ENCODE measurements around the gene SCRT2.
"Not testable (repeated sequence)": the region's sequence is repeated elsewhere in the genome, so short reads cannot be mapped to it uniquely, and the experiment has no call there.

The SCRT2 gene

DNA sequence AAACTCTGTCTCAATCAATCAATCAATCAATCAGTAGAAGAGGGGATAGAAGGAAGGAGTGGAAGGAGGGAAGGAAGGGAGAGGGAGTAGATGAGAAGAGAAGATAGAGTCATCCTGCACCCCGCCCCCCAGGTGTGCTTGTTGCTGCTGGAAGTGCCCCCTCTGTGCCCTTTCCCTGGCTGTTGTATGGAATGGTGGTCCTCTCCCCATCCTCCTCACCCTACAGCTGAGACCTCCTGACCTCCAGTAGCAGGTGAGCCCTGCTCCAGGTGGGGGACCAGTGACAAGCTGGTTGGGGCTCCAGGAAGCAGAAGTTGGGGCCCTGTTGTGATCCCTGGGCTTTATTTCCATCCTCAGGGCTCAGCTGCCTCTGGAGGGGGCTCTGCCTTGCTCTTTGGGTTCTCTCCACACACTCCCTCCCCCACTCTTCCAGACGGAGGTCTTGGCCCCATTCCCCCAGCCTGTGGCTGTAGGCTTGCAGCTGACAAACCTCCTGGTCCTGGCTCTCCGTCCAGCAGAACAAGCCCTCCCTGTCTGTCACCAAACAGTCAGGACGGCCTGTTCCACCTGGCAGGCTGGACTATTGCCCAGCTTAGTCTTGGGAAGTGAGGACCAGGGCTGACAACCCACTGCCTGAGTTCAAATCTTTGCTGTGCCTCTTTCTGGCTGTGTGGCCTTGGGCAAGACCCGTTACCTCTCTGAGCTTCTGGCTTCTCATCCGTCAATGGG is 26.0 kb upstream of the SCRT2 start:
- no peak for DNase-seq (ENCODE audit: low spot score)

DNA sequence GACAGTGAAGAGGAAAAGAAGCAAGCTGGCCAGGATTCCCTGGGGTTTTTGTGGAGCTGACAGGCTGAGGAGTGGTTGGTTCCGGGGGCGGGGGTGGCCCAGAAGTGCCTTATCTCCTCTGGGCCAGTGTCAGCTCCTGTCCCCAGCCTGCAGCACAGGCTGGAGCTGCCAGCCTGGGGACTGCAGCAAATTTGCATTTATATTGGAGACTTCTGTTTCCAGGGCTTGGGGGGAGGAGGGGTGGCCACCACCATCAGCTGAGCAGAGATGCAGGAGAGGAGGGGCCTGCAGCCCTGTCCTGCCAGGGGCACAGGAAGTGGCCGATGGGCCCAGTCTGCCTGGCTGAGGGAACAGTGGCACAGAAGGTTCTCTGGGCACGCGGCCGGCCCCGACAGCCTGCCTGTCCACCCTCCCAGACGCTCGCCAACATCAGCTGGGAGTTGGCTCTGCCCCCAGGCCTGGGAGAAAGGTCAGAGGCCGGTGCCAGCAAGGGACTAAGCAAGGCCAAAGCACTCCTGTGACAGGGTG is 24.3 kb upstream of the SCRT2 start:
- no peak for DNase-seq (ENCODE audit: low spot score)

DNA sequence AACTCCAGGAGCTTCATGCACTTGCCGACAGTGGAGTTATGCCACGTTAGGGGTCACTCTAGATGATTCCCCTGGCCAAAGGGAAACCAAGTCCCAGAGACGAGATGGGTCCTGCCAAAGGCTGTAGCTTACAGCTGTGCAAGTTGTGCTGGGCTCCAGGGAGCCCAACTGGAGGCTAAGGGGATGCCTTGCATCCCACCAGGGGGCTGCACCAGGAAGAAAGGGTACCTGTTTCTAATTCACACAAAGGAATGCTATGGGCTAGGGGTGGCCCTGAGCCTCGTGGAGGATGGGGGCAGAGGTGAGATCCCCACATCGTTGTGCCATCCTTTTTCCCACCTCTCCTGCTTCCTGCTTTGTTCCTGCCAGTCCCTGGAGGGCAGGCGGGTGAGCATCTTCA is 23.7 kb upstream of the SCRT2 start:
- DNase-seq (ENCODE audit: low spot score): no peak

DNA sequence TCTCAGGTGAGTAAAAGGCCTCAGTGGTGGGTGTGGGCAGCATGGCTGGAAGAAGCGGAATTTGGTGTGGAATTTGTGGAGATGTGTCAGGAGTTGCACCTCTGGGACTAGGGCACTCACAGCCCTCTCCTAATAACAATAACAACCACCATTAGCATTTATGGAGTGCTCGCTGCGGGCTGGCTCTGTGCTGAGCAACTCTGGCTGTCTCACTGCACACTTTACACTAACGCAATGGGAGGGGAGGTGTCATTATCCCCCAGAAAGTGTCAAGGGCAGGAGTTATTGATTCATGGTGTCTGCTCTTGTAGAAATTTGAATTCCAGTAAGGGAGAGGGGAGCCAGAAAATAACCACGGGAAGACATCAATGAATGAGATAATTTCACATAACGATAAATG is 22.7 kb upstream of the SCRT2 start:
- DNase-seq (ENCODE audit: low spot score): no peak

DNA sequence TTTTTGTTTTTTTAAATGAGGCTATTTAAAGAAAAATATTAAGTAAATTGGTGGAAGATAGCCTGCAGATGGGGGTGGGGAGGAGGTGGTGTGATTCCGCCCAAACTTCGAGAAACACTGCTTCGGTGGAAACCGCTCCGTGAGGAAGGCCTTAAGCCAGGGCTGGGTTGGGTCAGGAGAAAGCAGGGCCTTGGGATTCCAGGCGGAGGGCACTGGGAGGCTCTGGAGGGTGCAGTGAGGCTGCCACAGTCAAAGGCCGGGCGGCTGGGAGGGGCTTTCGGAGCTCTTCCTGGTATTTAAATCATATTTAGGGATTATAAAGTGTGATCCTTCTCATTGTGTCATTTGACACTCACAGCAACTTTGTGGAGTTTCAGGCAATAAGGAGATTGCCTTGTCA is 22.2 kb upstream of the SCRT2 start:
- no peak for DNase-seq (ENCODE audit: low spot score)

DNA sequence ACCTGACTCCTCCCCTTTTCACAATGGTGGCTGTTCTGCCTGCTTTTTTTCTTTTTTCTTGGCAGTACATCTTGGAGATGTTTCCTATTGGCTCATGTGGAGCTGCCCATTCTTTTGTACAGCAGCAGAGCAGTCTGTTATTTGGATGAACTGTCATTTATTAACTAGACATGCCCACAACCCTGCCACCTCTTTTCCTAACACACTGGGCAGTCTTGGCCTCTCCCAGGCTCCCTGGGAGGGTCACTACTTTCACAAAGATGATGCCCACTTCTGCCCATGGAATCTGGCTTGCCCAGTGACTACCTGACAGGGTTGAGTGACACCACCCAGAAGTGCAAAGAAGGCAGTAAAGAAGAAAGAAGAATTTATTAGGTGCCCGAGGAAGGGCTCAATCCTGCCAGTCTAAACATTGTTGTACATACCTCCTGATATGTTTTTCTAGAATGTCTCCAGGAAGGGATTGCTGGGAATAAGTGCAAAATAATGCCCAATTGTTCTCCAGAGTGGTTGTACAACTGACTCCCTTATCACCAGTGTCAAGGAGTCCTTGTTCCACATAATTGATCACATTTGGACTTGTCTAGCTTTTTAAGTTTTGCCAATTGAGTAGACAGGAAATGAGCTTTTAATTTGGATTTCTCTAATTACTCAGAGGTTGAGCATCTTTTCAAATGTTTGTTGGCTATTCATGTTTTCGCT is 19.7 kb upstream of the SCRT2 start:
- DNase-seq (ENCODE audit: low spot score): no peak

DNA sequence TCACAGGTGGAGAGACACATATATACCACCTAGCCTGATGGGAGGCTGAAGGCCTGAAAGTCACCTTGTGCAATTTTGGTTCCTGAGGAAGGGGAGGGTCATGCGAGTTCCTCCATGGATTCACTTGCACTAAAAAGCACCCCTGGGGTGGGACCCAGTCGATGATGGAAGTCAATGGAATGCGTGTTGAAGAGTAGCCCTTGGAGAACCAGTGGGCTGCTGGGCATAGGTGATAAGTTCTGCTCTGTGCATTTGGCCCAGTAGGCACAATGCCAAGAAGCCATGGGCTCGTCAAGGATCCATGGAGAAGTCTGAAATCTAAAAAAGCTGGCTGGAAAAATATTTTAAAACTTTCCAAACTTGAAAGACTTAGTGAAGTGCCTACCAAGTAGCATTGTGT is 18.9 kb upstream of the SCRT2 start:
- no peak for DNase-seq (ENCODE audit: low spot score)

DNA sequence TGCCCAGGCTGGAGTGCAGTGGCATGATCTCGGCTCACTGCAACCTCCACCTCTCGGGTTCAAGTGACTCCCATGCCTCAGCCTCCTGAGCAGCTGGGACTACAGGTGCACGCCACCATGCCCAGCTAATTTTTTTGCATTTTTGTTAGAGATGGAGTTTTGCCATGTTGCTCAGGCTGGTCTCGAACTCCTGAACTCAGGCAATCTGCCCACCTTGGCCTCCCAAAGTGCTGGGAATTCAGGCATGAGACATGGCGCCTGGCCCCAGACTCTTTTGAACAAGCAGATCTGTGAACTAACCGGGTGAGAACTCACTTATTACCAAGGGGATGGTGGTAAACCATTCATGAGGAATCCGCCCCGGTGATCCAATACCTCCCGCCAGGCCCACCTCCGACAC is 18.2 kb upstream of the SCRT2 start:
- DNase-seq (ENCODE audit: low spot score): not testable (repeated sequence)

DNA sequence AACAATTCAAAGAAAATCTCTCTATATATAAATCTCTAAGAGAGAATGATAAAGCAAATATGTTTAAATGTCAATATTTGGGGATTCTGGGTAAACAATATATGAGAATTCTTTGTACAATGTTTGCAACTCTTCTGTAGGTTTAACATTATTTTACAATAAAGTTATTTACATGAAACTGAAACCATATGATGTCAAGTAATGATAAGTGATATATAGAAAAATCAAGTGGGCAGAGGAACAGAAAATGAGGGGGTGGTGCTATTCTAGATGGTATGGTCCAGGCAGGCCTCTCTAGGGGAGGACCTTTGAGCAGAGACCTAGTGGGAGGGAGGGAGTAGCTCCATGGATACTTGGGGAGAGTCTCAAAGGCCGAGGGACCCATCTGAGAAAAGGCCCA is 16.4 kb upstream of the SCRT2 start:
- no peak for DNase-seq (ENCODE audit: low spot score)

DNA sequence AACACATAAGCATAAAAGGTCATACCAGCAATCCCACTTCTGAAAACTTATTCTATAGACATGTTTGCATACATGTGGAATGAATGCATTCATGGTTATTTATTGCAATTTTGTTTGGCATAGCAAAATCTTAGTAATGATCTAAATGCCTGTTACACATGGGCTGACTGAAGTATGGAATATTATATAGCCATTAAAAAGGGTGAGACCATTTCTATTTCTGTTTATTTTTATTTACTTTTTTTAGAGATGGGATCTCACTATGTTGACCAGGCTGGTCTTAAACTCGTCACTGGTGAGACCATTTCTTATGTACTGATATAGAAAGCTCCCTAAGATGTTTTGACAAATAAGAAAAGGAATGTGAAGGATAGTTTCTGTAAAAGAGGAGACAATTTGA is 14.3 kb upstream of the SCRT2 start:
- no peak for DNase-seq (ENCODE audit: low spot score)

DNA sequence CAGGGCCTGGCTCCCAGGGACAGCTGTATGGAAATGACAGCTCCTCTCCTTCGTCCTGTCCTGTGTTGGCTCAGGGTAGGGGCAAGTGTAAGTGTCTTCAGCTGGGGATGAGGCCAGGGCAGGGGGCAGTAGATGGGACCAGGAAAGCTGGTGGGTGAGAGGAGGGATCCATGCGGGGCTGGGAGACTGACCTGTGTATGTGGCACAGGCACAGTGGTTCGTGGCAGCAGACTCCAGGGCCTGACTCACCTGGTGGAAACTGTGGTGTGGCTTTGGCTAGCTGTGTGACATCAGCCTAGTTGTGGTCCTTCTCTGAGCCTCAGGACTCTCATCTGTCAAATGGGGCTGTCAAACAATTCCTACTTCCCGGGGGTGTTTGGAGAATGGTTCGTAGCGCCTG is 13.7 kb upstream of the SCRT2 start:
- DNase-seq (ENCODE audit: low spot score): no peak

DNA sequence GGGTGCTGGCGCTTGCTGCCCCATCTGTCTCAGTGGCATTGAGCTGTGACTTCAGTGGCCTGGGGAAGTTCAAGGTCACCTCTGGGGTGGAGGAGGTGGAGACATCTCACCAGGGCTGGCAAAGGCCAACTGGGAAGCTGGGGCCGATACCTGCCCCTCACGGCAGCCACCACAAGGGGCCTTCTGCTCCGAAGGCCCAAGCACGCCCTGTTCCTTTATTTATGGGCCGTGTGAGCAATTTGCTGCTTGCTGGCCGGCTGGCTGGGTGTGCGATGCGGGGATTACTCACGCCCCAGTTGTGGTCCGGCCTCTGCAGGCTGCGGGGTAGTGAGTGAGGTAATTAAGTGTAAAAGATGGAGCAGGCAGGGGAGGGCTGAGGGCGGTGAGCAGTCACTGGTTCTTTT is 13.2 kb upstream of the SCRT2 start:
- DNase-seq (ENCODE audit: low spot score): no peak

DNA sequence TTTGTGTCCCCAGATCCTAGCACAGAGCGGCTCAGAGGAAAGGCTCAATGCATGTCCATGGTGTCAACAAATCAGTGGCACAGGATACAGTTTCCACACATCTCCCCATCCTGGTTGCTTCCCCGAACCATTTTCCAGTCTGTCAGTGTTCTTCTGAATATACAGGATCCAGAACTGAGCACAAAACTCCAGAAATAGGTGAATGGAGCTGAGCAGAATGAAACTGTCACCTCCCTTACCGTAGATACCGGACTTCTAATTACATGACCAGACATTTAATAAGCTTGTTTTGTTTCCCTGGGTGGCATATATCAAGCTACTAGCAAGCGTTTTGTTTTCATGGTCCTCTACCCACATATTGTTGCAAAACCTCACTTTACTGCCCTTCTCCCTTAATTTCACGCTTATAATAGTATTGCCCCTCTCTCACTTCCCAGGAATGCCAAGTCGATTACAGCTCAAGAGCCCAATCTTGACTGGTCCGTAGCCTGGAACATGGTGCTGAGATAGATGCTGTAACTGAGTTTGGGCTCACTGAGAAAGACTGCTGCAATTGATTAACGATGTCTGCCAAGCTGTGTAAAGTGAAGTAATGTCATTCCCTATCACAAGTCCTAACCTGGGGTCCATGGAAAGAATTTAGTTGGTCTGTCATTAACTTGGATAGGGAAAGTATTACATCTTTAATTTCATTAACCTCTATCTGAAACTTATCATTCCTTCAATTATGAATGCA is 12.0 kb upstream of the SCRT2 start:
- DNase-seq (ENCODE audit: low spot score): no peak

DNA sequence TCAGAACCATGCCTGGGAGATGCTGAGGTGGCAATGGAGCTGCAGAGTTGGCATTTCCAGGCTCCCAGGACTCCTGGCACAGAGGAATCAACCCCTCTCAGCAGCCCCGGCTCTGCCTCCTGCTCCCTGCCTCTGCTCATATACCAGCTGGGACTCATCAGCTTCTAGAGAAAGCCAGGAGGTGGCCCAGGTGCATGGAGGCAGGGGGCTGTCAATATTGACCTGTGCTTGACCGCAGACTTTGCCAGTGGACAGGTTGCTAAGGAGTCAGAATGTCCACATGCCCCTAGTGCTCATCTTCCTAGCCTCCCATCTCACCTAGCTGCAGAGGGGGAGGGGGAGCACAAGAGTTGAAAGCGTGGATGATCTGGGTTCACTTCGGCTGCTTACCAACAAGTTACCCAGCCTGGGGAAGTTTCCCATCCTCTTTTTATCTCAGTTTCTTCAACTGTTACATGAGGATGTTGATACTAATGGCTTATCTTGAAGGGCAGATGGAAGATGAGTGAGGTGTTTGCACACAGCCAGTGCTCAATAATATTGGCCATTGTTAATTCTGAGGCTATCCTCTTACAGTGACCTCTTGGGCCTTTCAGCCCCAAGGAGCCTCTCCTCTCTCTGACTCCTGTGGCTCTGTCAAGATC is 9.2 kb upstream of the SCRT2 start:
- no peak for DNase-seq (ENCODE audit: low spot score)

DNA sequence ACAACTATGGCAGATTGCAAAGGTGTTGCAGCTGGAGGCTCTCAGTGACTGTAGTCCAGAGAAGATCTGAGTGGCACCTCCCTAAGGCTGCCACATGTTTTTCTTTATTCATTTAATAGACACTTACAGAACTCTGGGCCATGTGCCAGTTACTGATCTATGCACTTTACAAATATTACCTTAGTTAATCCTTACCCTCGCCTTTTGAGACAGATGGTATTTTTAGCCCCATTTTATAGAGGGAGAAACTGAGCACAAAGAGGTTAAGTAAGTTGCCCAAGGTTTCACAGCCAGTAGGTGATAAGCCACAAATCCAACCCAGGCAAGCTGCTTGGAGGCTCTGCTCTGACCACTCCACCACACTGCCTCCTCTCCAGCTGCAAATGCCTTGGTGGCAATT is 6.5 kb upstream of the SCRT2 start:
- DNase-seq (ENCODE audit: low spot score): no peak

DNA sequence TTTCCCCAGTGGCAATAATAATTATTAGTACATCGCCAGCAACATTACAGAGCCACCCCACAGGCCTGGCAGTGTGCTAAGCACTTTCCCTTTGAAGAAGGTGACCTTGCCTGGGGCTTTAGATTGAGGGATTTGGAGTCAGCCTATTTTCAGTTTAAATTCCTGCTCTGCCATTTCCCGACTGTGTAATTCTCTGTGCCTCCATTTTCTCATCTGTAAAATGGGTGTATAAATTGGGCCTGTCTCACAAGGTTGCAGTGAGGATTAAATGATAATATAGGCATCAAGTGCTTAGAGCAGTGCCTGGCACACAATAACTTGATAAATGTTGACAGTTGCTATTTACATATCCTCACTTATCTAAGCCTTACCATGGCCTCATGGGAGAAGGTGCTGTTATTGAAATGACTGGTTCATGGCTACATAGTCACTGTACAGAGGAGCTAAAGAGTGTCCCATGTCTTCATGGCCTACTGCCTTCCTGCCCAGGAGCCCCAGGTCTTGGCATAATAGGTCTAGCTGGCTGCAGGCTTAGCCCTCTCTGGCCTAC is 5.1 kb upstream of the SCRT2 start:
- DNase-seq (ENCODE audit: low spot score): no peak

DNA sequence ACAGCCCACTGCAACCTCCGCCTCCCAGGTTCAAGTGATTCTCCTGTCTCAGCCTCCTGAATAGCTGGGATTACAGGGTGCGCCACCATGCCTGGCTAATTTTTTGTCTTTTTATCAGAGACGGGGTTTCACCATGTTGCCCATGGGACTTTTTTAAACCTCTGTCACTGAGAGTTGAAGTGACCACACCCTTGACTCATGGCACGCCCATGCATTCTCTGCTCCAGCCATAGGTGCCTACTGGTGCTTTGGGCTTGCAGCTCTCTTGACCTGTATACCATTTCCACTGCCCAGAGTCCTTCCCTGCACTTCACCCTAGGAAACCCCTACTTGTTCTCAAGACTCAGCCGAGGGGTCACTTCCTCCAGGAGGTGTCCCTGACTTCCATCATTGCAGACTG is 2.4 kb upstream of the SCRT2 start:
- DNase-seq (ENCODE audit: low spot score): no peak

DNA sequence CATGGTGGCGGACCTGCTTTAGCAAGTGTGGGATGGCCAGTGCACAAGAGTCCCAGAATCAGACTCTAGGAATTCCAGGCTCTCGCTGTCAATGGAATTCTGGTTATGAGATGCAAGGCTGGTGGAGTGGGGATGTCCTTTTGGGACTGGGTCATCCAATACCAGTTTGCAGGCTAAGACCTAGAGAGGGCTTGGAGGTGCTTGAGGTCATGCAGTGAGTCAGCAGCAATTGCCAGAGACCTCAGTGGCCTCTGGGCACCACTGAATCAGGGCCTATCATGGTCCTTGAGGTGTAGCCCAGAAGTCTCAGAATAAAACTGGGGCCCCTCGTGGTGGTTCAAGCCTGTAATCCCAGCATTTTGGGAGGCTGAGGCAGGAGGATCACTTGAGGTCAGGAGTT is 1.4 kb upstream of the SCRT2 start:
- no peak for DNase-seq (ENCODE audit: low spot score)

DNA sequence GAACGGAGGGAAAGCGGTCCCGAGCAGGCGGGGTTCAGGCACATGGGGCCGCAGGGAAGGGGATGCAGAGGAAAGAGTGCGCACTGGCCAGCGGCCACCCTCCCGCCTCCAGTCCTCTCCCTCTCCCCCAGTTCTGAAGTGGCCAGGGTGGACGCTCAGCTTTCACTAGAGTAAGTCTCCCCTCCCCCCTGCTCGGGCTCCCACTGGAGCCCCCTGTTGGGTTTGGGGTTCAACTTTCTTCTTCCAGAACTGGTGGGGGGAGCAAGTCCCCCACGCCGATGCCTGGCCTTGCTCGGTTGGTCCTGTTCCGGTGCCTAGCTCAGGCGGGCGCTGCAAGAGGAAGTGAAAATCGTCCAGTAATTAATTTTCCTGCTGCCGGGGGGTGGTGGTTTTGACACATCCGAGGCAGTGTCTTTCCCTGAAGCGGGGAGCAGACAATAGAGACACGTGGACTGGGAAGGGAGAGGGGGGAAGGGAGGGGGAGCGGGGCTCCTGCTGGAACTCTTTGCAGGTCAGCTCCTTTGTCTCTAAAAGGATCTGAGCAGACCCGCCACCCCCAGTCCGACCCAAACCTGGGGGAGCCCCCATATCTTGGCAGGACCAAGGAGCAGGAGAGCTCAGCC is 824 bp upstream of the SCRT2 start:
- DNase-seq (ENCODE audit: low spot score): no peak

DNA sequence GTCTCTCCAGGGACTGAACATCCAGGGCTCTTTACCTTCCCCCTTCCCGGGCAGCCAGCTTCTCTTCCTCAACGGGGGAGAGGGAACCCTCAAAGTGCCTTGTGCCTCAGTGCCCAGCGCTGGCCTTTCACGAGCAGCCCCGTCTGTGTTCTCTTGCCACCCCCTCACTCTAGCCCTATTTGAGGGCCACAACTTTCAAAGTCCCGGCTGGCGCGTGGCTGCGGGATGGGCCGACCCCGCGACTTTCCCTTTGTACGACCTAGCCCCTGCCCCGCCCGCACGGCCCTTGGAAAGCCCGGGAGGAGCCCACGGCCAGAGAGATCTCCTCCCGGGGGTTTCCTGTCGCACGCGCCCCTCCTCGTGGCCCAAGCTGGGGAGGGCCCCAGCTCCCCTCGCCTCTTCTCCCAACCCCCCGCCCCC is 559 bp downstream of the SCRT2 start:
- DNase-seq (ENCODE audit: low spot score): no peak

DNA sequence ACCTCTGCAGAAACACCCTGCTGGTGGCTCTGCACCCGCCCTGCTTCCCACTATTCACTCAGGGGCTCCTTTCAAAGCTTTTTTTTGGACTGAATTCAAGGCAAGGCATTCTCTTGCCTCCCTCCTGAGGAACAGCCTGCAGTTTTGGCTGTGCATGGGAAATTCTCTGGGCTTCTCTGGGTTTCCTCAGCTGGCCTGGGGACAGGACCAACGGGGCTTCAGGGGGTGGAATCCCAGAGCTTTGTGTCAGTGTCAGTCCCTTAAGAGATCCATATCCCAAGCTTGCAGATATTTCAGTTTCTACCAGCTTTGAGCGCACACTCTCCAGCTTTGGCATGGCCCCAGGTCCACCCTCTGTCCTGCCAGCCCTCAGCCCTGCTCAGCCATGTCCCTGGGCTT is 2.0 kb downstream of the SCRT2 start:
- DNase-seq (ENCODE audit: low spot score): no peak
